Subcutaneous adipose tissue (tissue), 4 donors: Measurements from ENCODE around the gene ENPP7. TPM values are rescaled to one million over a fixed set of nuclear protein-coding genes. Genes with fewer than 3 reads are reported as not detected.

ENCODE experiments used
- CTCF ChIP-seq: fragments of 450-650 bp; IDR thresholded peaks from one replicate; pipeline ENCODE4 v1.5.1; 2016; ENCODE audit warnings: low read depth, mild to moderate bottlenecking, control low read depth, antibody characterized with exemption, moderate library complexity
- total RNA-seq, 4 donors: library from RNA; depleted of rRNA; stranded (reverse); fragments of >200 nt; gene quantifications; one replicate each; pipeline ENCODE4 v1.1.0, GENCODE V29; 2016

Gene ENPP7
- total RNA-seq, 4 donors from 2014 or later, result not detected

- TF ChIP-seq CTCF, result no peak
Observed at GRCh38 chr17:79715098-79715942, 15.4 kb upstream of the ENPP7 start.

- TF ChIP-seq CTCF, result no peak
Observed at GRCh38 chr17:79715943-79716797, 14.6 kb upstream of the ENPP7 start.

DNA sequence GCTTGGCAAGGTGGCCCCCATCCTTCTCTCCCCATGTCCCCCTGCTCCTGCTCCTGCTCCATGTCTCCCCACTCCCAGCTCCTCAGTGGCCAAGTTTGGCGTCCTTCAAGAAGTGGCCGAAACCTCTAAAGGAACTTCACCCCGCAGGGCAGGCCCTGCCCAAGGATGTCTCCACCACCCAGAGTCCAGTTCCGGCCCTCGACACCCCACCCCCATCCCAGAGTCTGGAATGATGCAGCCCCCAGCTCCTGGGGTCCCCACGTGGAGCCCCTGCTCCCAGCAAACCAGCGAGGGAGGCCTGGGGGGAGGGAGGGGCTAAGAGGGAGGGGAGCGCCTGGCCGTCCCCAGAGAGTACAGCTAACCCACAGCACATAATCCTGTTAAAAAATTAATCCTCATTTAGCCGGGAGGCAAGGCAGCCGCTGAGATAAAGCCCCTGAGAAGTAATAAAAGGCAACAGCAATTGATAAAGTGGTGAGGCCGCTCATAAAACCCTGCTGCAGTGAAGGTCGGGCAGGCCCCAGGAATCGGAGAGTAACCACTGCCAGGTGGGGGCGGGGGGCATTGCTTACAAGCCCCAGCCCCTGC, 9.9 kb upstream of the ENPP7 start:
- TF ChIP-seq CTCF, result no peak

DNA sequence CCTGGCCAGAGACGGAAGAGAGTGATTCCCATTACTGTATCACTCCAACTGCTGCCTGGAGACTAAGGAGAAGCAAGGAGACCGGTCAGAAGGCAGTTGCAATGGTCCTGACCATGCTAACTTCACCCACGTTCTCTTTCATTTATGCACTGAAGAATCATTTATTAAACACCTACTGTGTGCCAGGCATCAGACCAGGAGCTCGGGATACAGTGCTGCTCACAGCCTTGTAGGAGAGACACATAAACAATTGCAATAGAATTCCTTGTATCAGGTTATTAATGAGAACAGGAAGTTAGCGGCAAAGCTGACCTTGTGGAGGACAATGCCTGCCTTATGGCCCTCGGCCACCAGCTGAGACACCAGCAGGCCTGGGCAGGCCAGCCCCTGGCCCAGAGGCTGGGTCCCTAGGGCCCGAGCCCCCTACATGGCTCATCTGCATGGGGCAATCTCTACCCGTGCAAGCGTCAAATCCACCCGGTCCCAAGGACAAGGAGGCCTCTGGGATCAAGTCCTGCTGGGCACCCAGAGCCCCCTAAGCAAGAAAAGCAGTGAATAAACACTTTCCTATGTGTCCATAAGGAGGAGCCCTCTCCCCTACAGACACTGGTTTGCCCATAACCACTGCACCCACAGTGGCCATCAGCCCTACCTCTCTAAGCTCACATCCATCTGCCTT, 8.6 kb upstream of the ENPP7 start:
- TF ChIP-seq CTCF, result no peak

GRCh38 chr17:79722787-79723186, 8.0 kb upstream of the ENPP7 start:
- no peak for TF ChIP-seq CTCF

DNA sequence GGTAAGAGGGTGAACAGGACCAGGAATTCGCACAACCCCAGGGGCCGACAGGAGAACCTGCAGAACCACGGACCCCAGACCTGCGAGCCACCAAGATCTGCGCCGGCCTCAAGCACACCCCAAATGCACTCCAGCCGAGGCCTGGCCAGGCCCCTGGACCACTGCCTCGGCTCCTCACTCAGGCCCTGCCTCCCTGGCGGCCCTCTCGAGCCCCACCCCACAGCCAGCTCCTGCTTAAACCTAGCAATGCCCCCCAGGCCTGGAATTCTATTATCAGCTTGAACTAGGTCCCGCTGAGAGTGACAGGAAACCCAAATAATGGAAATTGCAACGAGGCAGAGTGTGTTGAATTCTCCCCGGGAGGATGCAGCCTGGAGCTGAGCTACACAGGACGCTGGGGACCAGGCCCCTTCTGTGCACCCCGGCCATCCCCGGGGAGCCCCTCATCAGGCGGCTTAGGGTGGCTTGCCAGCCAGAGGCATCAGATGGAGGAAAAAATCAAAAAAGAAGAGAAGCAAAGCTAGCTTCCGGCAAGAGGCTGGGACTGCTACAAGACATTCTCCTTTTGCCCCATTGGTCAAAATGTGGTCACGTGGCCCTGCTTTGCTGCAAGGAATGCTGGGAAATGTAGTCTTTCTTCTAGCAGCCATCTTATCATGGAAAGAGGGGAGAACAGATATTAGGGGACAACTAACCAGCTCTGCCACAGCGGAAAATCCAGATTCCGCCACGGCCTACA, 2.4 kb upstream of the ENPP7 start:
- no peak for TF ChIP-seq CTCF
